Smooth muscle cell (in vitro differentiated cells): ENCODE results near the gene AFDN. TPM values are rescaled to one million over a fixed set of nuclear protein-coding genes. Genes with fewer than 3 reads are reported as not detected.

Experiments
- DNase-seq: peaks from one replicate; lab custom pipeline; 2025; ENCODE audit not compliant: unreplicated experiment; lab: John Stamatoyannopoulos, UW
- H2AFZ ChIP-seq: fragments of 200-600 bp; sonication (generic); 2 replicates; pipeline ENCODE4 v1.6.0; 2016; ENCODE audit warnings: antibody characterized with exemption, low read depth, mild to moderate bottlenecking
- H3F3A ChIP-seq: fragments of 200-600 bp; sonication (generic); 2 replicates; pipeline ENCODE4 v1.6.0; 2017; ENCODE audit warnings: antibody characterized with exemption, low read depth
- H3K27ac ChIP-seq: fragments of 200-600 bp; sonication (generic); 2 replicates; pipeline ENCODE4 v1.5.1; 2016; ENCODE audit warnings: low read depth, mild to moderate bottlenecking
- H3K27me3 ChIP-seq: fragments of 200-600 bp; sonication (generic); 2 replicates; pipeline ENCODE4 v1.6.1; 2016; ENCODE audit warnings: low read depth, mild to moderate bottlenecking
- H3K36me3 ChIP-seq: fragments of 200-600 bp; sonication (generic); 2 replicates; pipeline ENCODE4 v1.5.1; 2016; ENCODE audit warnings: low read depth
- H3K4me1 ChIP-seq: fragments of 200-600 bp; sonication (generic); 2 replicates; pipeline ENCODE4 v1.5.1; 2016; ENCODE audit warnings: low read depth
- H3K4me2 ChIP-seq: fragments of 200-600 bp; sonication (generic); 2 replicates; pipeline ENCODE4 v1.6.0; 2016; ENCODE audit warnings: mild to moderate bottlenecking
- H3K4me3 ChIP-seq: fragments of 200-600 bp; sonication (generic); 2 replicates; pipeline ENCODE4 v1.5.1; 2016; ENCODE audit warnings: mild to moderate bottlenecking
- H3K79me2 ChIP-seq: fragments of 200-600 bp; sonication (generic); 2 replicates; pipeline ENCODE4 v1.6.0; 2016; ENCODE audit warnings: low read depth, mild to moderate bottlenecking
- H3K9ac ChIP-seq: fragments of 200-600 bp; sonication (generic); 2 replicates; pipeline ENCODE4 v1.6.0; 2016; ENCODE audit warnings: low read depth
- H3K9me3 ChIP-seq: fragments of 200-600 bp; sonication (generic); replicated peaks from 2 replicates; pipeline ENCODE4 v1.5.1; 2016; ENCODE audit warnings: low read depth
- H4K20me1 ChIP-seq: fragments of 200-600 bp; sonication (generic); 2 replicates; pipeline ENCODE4 v1.6.0; 2016; ENCODE audit warnings: low read depth
- CTCF ChIP-seq: fragments of 200-600 bp; sonication (generic); IDR thresholded peaks from 2 replicates; pipeline ENCODE4 v1.5.1; 2017; ENCODE audit warnings: borderline replicate concordance, mild to moderate bottlenecking, antibody characterized with exemption; ENCODE audit not compliant: insufficient read depth, poor library complexity, severe bottlenecking
- WGBS: methylation state at CpG from one replicate; pipeline ENCODE4 v1.1.7; 2016; ENCODE audit warnings: low lambda C conversion rate; 5-methylcytosine and 5-hydroxymethylcytosine counted together
- polyA plus RNA-seq: library from polyadenylated mRNA; unstranded; fragments of >200 nt; fragmentation: Nextera tagmentation; extraction: Ambion mirVana; gene quantifications from 2 replicates; pipeline ENCODE4 v1.2.1, GENCODE V29; 2016
- total RNA-seq: library from RNA; depleted of rRNA; stranded (reverse); fragments of >200 nt; gene quantifications from 2 replicates; pipeline ENCODE4 v1.2.3, GENCODE V29; 2014

The AFDN gene
- total and polyA plus RNA-seq, 2 experiments from 2014 or later, result 52.3 to 98.8 TPM

GRCh38 chr6:167788563-167788903 lies 38.2 kb upstream of the AFDN start:
- no peaks in the 10 kb centered on the region for H4K20me1 ChIP-seq
- H3K4me3 ChIP-seq, result no peak overlapping the region
- no peaks in the 10 kb centered on the region for H3K27me3 ChIP-seq
- H3K9me3 ChIP-seq, result no peaks in the 10 kb centered on the region
- H3K4me2 ChIP-seq, result peak overlapping the region; percentile 61
- no peaks in the 10 kb centered on the region for H3K79me2 ChIP-seq
- DNase-seq, result no peak
- H3F3A ChIP-seq, result no peaks in the 10 kb centered on the region
- no peak overlapping the region for H2AFZ ChIP-seq
- no peak for TF ChIP-seq CTCF
- H3K27ac ChIP-seq, result no peak overlapping the region
- no peak overlapping the region for H3K9ac ChIP-seq
- no peaks in the 10 kb centered on the region for H3K36me3 ChIP-seq
- H3K4me1 ChIP-seq, result peaks cover 8% of the 10 kb centered on the region
- 61% methylated on average over 2 of the region's 2 CpGs for WGBS

- DNase-seq, result no peak
- 62% methylated on average over 6 of the region's 6 CpGs for WGBS
Measured at GRCh38 chr6:167789358-167789757, 37.4 kb upstream of the AFDN start.

GRCh38 chr6:167791091-167791779 lies 35.5 kb upstream of the AFDN start:
- Histone ChIP-seq H3K36me3 (no peaks in the 10 kb centered on the region), H3K4me2 (no peak overlapping the region), H3K79me2 (no peaks in the 10 kb centered on the region), H3K9me3 (no peaks in the 10 kb centered on the region), H3K27me3 (no peaks in the 10 kb centered on the region), H3K4me1 (peaks cover 8% of the 10 kb centered on the region), H3K4me3 (no peak overlapping the region), H3F3A (no peaks in the 10 kb centered on the region), H3K9ac (no peak overlapping the region), H3K27ac (no peak overlapping the region), H4K20me1 (no peaks in the 10 kb centered on the region), H2AFZ (no peak overlapping the region)
- TF ChIP-seq CTCF, result no peak
- no peak for DNase-seq
- WGBS, result 93% methylated on average over 11 of the region's 11 CpGs

More at GRCh38 chr6:167789358-167789757, 37.4 kb upstream of the AFDN start:
- H3F3A ChIP-seq, result no peaks in the 10 kb centered on the region
- H3K36me3 ChIP-seq, result no peaks in the 10 kb centered on the region
- no peak overlapping the region for H3K4me2 ChIP-seq
- no peaks in the 10 kb centered on the region for H3K9me3 ChIP-seq
- H3K79me2 ChIP-seq, result no peaks in the 10 kb centered on the region
- H3K4me3 ChIP-seq, result no peak overlapping the region
- H2AFZ ChIP-seq, result no peak overlapping the region
- no peaks in the 10 kb centered on the region for H3K27me3 ChIP-seq
- no peaks in the 10 kb centered on the region for H4K20me1 ChIP-seq
- peaks cover 8% of the 10 kb centered on the region for H3K4me1 ChIP-seq
- H3K9ac ChIP-seq, result no peak overlapping the region
- TF ChIP-seq CTCF, result no peak
- no peak overlapping the region for H3K27ac ChIP-seq

GRCh38 chr6:167791780-167792478 lies 34.8 kb upstream of the AFDN start:
- Histone ChIP-seq H3K4me2 (no peak overlapping the region), H3K4me3 (no peak overlapping the region), H3K27ac (no peak overlapping the region), H3K27me3 (no peaks in the 10 kb centered on the region), H3K9ac (no peak overlapping the region), H3K9me3 (no peaks in the 10 kb centered on the region), H3K4me1 (peaks cover 8% of the 10 kb centered on the region), H2AFZ (no peak overlapping the region), H4K20me1 (no peaks in the 10 kb centered on the region), H3F3A (no peaks in the 10 kb centered on the region), H3K36me3 (no peaks in the 10 kb centered on the region), H3K79me2 (no peaks in the 10 kb centered on the region)
- WGBS, result 97% methylated on average over 13 of the region's 13 CpGs
- no peak for TF ChIP-seq CTCF
- DNase-seq, result no peak
